ENCODE measurements around the gene KCP.

Gene KCP

DNA sequence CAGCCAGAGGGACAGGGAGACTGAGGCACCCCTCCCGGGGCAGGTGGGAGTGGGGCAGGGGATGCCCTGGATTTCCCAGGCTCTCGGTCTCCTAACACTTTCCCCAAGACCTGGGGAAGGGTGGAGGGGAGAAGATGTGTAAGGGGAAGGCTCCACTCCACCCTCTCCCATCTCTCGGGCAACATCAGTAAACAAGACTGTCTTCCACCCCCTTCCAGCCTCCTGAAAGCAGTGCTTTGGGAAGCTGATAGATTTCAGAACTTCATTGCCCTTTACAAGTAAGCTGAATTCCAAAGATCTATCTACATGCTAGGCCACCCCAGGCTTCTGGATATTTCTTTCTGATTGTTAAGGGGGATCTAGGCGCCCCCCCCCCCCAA is 76.6 kb downstream of the KCP start:
- peak; percentile 43 for DNase-seq (ENCODE audit: insufficient read length, low spot score)
- FAIRE-seq, result no peak
- no peak for TF ChIP-seq POLR2A (IDR thresholded peaks at IDR 0.05; ENCODE audit: low read depth, low read length)

DNA sequence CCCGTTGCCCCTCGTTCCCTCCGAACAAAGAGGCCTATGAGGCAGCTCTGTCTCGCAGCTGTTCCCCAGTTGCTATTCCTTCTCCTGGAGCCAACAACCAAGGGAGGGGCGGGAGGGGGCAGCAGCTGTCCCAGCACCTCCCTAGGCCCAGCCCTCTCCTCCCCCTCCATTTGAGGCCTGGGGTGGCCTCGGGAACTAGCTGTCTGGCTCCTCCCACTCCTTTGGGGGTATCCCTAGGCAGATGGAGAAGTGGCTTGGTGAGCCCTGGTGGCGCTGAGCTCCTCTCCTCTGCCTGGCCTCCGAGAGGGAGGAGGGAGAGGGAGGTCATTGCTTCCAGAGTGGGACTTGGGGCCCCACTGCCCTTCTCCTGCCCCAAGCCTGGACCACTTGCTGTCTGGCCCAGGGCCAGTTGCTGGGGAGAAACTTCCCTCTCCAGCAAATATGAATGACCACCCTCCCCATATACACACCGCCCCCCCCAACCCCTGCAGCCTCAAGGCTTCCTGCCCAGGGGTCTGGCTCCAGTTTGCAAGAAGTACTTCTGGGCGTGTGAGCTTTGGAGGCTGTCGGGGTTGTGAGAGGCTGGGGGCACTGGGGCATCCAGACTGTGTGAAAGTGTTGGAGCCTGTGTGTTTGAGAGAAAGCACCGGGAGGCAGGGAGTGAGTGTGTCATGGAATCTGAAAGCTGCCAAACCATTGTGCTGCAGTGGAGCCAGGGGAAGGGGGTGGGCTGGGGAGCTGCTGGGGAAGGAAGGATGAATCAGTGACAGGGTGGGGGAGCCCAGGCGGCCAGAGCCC is 77.2 kb downstream of the KCP start:
- DNase-seq (ENCODE audit: insufficient read length, low spot score) (peak; percentile 59), FAIRE-seq (no peak)
- TF ChIP-seq POLR2A (IDR thresholded peaks at IDR 0.05; ENCODE audit: low read depth, low read length), result no peak

DNA sequence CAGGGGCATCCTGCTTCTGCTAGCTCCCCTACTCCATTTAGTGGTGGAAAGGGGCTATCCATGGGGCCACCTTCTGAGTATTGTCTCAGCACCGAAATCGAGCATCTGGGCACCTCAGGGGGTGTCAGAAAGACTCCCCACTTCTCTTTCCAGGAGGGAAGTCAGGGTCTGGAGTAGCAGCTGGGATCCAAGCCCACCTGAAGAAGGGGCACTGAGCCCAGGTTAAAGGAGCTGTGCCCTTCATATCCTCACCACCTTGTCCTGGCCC is 77.7 kb downstream of the KCP start:
- DNase-seq (ENCODE audit: insufficient read length, low spot score), result no peak
- FAIRE-seq, result no peak
- TF ChIP-seq POLR2A (IDR thresholded peaks at IDR 0.05; ENCODE audit: low read depth, low read length), result no peak

DNA sequence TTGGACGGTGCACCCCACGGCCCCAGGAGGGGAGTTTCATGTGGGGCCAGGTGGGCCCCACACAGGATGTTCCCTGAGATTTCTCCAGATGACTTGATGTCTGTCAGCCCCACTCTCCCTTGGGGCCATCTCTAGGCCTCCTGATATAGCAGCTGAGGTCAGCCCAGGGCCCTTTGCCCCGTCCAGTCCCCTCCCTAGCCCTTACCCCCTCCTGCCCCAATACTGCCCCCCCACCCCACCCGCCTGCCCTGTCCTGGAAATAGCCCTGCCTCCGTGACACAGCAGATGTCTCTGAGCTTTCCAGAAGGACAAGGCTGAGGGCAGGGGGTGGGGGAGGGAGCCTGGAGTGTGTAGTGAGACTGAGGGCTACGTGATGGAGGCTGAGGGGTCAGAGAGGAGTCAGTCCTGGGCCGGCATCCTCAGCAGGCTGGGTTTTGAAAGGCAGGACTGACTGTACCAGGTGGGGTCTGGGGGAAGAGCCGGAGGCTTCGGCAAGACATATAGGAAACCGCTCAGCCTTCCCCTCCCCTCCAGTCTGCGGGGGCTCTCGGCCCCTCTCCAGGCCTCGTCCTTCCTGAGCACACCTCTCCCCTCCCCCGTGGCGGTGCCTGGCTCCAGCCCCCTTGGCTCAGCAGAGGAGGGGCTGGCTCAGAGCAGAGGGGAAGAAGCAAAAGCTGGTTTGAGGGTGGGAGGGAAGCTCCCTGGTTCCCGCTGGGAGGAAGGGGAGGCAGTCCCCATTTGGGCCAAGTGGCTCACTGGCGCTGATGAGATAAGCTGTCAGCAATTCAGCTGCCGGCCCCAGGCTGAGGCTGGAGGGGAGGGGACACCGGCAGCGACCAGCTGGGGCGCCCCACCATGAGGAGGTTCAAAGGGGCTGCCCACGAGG is 78.3 kb downstream of the KCP start:
- no peak for FAIRE-seq
- peak; percentile 41 for DNase-seq (ENCODE audit: insufficient read length, low spot score)
- TF ChIP-seq POLR2A (IDR thresholded peaks at IDR 0.05; ENCODE audit: low read depth, low read length), result no peak

DNA sequence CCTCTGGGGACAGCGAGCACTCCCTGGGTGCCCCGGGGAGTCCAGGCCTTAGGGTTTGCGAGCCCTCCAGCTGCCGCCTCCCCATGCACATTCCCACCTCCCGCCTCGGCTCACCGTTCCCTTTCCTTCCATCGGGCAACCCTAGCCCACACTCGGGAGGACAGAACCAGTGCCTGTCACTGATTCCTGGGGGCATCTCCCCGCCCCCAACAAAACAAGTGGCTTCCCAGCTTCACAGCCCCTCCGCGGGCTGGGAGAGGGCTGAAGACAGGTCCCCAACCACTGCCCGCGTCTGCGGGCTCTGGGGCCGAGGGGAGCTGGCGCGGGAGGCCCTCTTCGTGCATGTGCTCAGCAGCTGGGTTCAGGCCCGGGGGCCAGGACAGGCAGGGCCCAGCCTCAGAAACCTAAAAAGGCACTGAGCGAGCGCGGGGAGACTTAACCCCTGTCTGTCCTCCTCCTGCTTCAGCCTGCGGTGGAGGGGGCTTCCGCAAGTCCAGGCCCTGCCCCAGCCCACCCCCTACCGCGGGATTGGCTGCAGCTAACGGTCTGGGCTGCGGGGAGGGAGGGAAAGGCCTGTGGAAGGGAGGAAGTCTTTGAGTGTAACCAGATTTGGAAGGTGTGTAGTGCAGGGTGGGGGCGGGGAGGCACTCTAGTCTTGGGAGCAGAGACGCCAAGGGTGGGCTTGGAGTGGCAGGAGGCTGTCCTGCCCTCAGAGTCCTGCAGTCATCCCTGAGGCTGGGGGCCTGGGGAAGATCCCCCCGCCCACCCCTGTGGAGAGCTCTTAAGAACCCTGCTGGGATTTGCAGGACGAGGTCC is 79.1 kb downstream of the KCP start:
- peak; percentile 40; the same call in 1 of the 2 replicates for TF ChIP-seq POLR2A (IDR thresholded peaks at IDR 0.05; ENCODE audit: low read depth, low read length)
- no peak for FAIRE-seq
- peak; percentile 44 for DNase-seq (ENCODE audit: insufficient read length, low spot score)

DNA sequence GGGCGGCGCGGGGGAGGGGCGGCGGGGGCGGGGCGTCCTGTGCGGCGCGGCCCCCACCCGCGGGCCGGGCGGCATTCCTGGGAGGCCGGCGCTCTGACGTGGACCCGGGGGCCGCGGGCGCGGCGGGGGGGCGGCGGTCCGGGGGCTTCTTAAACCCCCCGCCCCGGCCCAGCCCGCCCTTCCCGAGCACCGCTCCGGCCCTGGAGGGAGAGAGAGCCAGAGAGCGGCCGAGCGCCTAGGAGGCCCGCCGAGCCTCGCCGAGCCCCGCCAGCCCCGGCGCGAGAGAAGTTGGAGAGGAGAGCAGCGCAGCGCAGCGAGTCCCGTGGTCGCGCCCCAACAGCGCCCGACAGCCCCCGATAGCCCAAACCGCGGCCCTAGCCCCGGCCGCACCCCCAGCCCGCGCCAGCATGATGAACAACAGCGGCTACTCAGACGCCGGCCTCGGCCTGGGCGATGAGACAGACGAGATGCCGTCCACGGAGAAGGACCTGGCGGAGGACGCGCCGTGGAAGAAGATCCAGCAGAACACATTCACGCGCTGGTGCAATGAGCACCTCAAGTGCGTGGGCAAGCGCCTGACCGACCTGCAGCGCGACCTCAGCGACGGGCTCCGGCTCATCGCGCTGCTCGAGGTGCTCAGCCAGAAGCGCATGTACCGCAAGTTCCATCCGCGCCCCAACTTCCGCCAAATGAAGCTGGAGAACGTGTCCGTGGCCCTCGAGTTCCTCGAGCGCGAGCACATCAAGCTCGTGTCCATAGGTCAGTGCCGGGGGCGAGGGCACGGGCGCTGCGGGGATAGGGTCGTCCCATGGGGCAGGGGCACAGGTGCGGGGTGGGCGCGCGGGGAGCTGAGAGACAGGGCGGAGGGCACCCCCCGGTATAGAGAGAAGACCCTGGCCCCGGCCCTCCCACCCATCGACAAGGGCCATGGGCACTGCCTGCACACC is 80.0 kb downstream of the KCP start, which contains the start of gene FLNC:
Gene FLNC (plus strand): TSS at position 176 of the 947 bp plus-strand sequence. CDS start 232 bp downstream, at position 408.
- peak; percentile 81; the same call in 1 of the 2 replicates for TF ChIP-seq POLR2A (IDR thresholded peaks at IDR 0.05; ENCODE audit: low read depth, low read length)
- FAIRE-seq (no peak), DNase-seq (ENCODE audit: insufficient read length, low spot score) (peak; percentile 41)

DNA sequence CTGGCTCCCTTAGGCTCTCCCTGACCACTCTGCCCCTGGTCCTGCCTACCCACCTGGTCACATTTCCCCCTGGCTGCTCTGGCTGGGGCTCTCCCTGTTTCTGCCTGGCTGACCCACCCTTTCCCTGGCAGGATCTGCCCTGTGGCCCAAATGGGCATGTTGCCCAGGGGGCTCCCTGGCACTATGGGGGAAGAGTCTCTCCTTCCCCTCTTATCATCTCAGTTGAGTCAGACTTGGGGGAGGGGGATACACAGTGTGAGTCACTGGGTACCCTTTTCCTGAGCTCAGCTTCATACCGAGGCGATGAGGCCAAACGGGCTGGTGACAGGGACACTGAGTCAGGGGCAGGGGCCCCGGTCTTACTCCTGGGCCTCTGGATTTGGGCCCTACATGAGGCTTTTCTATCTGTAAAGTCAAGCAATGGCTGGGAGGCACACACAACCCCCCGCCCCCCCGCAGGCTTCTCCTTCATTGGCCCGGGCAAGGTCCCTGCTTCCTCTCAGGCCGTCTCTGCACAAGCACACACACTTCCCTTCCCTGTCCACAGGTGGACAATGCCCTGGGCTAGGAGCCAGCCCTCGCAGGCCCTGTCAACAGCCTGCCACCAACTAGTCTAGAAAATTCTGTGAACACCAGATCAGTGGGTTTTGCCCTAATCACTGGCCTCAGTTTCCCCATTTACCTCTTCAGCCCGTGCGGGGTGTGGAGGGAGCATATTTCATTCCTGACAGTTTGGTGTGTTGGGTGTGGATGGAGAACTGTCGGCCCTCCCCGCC is 80.9 kb downstream of the KCP start:
- FAIRE-seq, result no peak
- DNase-seq (ENCODE audit: insufficient read length, low spot score), result peak; percentile 75
- no peak for TF ChIP-seq POLR2A (IDR thresholded peaks at IDR 0.05; ENCODE audit: low read depth, low read length)

DNA sequence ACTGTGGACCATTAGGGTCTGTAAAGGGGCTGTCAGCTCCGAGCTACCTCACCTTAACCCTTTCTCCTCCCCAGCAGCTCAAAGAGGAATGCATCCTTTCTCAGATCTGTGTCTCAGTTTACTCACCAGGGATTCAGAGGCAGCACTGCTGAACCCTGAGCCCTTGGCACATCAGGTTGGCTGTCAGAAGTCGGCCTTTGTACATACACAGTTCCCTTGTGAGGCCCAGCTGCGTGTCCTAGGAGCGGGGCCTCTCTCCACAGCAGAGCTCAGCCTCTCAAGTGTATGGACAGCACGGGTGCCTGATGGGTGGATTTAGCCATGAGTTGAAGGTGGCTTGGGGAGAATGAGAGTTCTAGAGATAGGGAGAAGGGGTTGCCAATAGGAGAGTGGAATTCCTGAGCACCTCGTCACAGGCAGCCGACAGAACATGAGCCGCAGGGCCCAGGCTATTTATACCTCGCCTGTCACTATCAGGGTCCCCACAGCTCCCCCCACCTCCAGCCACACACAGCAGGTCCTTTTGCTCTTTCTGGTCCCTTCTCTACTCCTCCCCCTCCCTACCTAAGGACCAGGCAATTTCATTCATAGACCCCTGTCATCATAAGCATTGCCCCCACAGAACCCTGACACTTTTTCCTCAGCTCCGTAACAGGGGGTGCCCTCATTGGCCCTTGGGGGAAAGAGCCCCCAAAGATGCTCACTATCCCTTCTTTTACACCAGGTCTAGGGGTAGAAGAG is 82.4 kb downstream of the KCP start:
- TF ChIP-seq POLR2A (IDR thresholded peaks at IDR 0.05; ENCODE audit: low read depth, low read length), result no peak
- FAIRE-seq (no peak), DNase-seq (ENCODE audit: insufficient read length, low spot score) (peak; percentile 85)

DNA sequence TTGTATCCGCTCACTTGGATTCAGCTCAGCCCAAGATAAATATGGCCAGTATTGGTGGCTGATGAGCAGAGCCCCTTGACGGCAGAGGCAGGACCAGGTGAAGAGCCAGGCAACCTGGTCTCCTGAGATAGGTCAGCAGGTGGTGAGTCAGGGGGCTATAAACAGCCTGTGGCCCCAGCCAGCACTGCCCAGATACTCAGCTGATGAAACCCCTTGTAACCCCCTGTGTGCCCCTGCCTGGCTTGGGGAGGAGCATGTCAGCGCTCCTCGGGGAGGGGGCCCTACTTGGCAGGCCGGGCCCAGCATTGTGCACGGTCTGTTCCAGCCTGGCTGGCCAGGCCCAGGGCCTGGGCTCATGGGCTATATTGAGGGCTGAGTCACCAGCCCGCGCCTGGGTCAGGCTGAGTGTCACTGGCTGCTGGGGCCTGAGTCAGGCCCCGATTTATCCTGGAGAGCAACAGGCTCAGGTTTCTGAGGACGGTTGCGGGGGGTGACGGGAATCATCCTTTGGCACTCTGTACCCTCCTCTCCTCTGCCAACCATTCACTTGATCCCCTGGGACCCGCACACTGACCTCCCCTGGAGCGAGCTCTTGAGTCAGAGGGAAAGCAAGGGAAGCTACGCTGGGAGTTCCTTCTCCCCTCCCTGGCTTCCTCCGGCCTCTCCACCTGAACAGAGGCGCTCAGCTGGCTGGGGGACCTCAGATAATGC is 83.1 kb downstream of the KCP start:
- FAIRE-seq (no peak), DNase-seq (ENCODE audit: insufficient read length, low spot score) (peak; percentile 96)
- TF ChIP-seq POLR2A (IDR thresholded peaks at IDR 0.05; ENCODE audit: low read depth, low read length), result no peak; the same call in 1 of the 2 replicates

DNA sequence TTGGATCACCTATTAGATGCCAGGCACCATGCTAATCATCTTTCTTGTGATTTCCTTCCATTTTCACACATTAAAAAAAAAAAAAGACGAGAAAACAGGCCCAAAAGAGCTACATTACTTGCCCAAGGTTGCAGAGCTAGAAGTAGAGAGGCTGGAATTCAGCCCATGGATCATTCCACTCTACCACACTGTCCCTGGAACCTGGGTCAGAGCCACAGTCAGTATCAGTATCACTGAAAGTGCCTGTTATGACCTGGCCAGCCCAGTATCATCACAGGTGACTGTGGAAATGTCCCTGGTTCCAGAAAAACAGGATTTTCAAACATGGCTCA is 83.6 kb downstream of the KCP start:
- no peak for DNase-seq (ENCODE audit: insufficient read length, low spot score)
- TF ChIP-seq POLR2A (IDR thresholded peaks at IDR 0.05; ENCODE audit: low read depth, low read length), result no peak
- FAIRE-seq, result no peak

All from H54 (cell line).